ENCODE results near the gene ASPG.

DNA sequence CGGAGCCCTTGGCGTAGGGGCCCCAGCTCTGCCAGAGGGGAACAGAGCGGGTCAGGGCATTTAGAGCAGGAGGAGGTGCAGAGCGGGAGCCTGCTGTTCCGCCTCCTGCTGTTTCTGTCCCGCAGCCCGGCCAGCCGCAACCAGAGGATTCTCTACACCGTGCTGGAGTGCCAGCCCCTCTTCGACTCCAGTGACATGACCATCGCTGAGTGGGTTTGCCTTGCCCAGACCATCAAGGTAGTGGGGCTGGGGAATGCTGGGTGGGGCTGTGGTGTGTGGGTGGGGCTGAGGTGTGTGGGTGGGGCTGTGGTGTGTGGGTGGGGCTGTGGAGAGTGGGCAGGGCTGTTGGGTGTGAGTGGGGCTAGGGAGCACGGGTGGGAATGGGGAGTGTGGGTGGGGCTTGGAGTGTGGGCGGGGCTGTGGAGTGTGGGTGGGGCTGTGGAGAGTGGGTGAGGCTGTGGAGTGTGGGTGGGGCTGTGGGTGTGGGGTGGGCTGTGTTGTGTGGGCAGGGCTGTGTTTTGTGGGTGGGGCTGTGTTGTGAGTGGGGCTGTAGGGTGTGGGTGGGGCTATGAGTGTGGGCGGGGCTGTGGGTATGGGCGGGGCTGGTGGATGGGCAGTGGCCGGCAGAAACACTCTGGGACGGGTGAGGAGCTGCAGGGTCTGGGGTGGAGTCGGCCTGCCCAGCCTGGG is 8.0 kb downstream of the ASPG start:
- no peak for TF ChIP-seq POLR2A (IDR thresholded peaks at IDR 0.05)
- TF ChIP-seq, protein P1, sequence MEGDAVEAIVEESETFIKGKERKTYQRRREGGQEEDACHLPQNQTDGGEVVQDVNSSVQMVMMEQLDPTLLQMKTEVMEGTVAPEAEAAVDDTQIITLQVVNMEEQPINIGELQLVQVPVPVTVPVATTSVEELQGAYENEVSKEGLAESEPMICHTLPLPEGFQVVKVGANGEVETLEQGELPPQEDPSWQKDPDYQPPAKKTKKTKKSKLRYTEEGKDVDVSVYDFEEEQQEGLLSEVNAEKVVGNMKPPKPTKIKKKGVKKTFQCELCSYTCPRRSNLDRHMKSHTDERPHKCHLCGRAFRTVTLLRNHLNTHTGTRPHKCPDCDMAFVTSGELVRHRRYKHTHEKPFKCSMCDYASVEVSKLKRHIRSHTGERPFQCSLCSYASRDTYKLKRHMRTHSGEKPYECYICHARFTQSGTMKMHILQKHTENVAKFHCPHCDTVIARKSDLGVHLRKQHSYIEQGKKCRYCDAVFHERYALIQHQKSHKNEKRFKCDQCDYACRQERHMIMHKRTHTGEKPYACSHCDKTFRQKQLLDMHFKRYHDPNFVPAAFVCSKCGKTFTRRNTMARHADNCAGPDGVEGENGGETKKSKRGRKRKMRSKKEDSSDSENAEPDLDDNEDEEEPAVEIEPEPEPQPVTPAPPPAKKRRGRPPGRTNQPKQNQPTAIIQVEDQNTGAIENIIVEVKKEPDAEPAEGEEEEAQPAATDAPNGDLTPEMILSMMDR (IDR thresholded peaks at IDR 0.05) = no peak

Data from esophagus squamous epithelium (tissue), 4 donors.